ENCODE measurements around the gene NECTIN1. TPM values are rescaled to one million over a fixed set of nuclear protein-coding genes. Genes with fewer than 3 reads are reported as not detected.

NECTIN1 gene
- total RNA-seq, 1 experiment from 2014 or later = 2.7 TPM

GRCh38 chr11:119689302-119689701 is 39.7 kb downstream of the NECTIN1 start:
- in situ Hi-C loops (cut with HindIII; ENCODE audit: low pct_unique_long_range_greater_than_20kb, low sequenced_read_pairs) = no loop called here
- DNase-seq (ENCODE audit: low read depth, low spot score) = no peak

- in situ Hi-C loops (cut with HindIII; ENCODE audit: low pct_unique_long_range_greater_than_20kb, low sequenced_read_pairs) = no loop called here
- no peak for DNase-seq (ENCODE audit: low read depth, low spot score)
Measured at GRCh38 chr11:119688356-119688755, 40.6 kb downstream of the NECTIN1 start.

- in situ Hi-C loops (cut with HindIII; ENCODE audit: low pct_unique_long_range_greater_than_20kb, low sequenced_read_pairs) = no loop called here
- DNase-seq (ENCODE audit: low read depth, low spot score) = no peak
Measured at GRCh38 chr11:119687373-119688046, 41.5 kb downstream of the NECTIN1 start.

DNA sequence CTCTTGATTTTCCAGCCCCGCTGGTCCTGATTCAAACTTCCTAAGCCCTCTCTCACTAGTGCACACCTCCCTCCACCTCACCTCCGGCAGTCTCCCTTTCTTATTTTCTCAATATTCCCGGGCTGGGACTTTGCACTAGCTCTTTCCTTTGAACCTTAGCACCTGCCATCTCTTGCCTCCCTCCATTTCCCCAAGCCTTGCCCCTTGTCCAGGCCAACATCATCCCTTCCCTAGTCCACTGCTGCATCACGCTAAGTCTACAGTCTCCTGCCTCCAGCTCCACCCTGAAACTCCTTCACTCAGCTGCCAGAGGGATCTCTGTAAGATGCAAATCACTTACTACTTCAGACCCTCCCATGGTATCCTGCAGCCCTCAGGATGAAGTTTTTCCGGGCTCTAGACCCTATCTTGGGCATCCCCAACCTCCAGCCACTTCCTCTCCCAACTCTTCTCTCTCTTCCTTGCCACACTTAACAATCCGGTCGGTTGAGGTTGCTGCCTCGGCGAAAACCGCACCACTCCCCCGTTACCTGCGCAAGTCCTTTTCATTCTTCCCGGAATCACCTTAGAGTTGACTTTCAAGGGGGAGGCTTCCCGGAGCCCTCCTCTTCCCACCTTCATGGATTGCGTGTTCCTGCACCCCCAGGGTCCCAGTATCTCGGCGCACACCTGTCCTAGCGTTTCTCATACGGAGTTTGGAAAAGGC is 42.7 kb downstream of the NECTIN1 start:
- no peak for DNase-seq (ENCODE audit: low read depth, low spot score)
- in situ Hi-C loops (cut with HindIII; ENCODE audit: low pct_unique_long_range_greater_than_20kb, low sequenced_read_pairs) = no loop called here

DNA sequence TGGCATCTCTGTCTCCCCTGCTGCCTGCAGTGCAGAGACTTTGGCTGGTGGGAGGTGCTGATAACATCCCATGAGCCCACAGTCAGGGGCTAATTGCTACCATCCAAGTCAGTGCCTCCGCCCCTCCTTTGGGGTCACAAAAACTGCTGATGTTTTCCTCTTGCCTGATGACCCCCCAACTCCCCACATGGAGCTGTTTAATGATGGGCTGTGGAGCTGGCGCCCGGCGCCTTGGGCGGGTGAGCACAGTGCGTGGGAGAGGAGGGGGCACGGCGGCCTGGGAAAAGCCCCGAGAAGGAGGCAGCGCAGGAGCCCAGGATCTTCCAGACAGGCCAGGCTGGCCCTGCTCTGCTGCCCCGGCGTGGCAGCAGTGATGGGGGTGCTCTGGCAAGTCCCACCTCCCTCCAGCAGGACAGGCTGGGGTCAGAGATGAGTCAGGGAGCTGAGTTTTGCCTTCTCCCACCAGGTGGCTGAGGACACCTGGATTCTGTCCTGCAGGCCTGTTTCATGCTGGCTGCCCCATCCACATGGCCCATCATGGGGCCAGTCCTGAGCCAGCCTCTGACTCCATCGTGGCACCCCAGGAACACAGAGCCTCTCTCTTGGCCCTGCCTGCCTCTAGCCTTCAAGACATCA is 43.8 kb downstream of the NECTIN1 start:
- DNase-seq (ENCODE audit: low read depth, low spot score) = no peak
- in situ Hi-C loops (cut with HindIII; ENCODE audit: low pct_unique_long_range_greater_than_20kb, low sequenced_read_pairs) = no loop called here

DNA sequence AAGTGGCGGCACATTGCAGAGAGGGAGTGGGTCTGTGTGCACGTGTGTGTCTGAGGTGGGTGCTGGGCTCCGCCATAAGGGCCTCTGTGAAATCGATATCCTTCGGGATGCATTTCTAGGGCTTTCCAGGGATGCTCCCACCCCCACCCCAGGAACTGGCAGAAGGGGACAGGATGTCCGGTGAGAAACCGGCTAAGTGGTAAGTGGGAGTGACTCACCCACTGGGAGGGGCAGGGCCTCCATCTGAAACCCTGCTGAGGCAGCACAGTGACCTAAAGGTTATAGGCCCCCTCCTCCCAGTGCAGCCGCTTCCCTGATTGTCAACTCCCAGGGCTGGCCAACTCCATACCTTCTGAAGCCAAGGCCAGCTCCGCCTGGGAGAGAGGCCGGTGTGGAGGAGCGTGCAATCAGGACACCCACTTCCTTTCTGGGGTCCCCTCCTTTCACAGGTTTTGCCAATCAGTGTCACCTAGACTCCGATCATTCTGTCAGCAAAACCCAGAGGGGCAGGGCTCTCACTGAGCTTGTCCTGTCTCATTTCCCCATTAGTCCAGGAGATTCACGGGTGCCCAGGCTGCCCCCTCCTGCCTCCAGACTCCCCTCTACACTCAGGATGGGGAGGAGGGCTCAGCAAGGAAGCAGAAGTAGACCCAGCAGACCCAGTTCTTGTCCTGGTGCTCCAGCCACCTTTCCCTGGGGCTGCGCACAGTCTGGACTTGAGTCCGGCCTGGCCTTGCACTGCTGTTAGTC is 44.5 kb downstream of the NECTIN1 start:
- in situ Hi-C loops (cut with HindIII; ENCODE audit: low pct_unique_long_range_greater_than_20kb, low sequenced_read_pairs) = no loop called here
- no peak for DNase-seq (ENCODE audit: low read depth, low spot score)

GRCh38 chr11:119683783-119684182 is 45.2 kb downstream of the NECTIN1 start:
- in situ Hi-C loops (cut with HindIII; ENCODE audit: low pct_unique_long_range_greater_than_20kb, low sequenced_read_pairs) = no loop called here
- DNase-seq (ENCODE audit: low read depth, low spot score) = peak; percentile 45

DNA sequence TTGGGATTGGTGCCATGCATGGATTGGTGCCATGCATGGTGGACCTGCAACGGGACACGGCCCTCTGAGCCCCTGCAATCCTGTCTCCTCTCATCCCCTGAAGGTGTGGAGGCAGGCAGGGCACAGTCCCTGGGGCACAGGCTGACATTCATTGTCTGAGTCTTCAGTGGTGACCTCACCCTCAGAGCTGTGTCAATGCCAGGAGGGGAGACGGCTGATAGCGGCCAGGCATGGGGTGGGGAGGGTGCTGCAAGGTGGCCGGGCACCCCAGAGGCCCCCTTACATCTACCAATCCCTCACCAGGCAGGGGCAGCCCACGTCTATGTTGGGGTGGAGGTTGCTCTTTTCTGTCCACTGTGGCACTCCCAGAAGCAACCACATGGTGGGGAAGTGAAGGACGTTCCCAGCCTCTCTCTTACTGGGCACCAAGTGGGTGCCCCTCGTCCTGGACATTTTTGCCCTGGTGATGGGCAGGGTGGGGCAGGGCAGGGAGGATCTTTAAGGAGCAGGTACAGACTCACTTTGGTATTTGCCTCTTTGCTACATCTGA is 47.6 kb downstream of the NECTIN1 start:
- DNase-seq (ENCODE audit: low read depth, low spot score) = no peak
- in situ Hi-C loops (cut with HindIII; ENCODE audit: low pct_unique_long_range_greater_than_20kb, low sequenced_read_pairs) = no loop called here

DNA sequence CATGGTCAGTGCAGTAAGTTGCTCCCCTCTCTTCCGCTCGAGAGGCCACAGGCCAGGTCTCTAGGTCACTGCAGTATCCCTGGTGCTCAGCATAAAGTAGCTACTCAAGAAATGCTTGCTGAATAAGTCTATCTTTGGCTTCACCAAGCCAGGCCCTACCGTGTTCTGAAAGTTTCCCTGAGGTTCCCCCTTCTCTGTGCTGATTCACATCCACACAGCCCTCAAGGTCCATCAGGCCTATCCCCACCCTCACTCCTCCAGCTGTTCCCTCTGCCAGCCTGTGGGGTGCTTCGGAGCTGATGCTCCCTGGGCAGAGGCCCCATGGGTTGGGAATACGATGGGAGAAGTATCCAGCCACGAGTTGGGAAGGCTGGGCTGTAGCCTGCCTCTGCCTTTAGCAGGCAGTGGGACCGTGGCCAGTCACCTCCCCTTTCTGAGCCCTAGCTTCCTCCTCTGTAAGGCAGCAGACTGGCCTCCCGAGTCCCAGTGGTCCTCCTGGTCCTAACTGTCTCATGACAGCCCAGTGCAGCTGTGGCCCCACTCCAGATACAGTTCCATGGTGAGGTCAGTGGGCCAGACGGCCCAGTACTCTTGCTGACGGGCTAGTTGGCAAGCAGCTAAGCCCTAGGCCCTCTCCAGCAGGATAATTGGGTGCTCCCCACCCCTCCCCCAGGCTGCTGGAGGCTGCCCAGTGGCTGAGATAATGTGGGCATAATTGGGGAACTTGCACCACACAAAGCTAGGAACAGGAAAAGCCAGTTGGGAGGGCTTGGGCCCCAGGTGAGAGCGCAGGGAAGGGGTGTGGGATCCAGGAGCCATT is 48.2 kb downstream of the NECTIN1 start:
- no peak for DNase-seq (ENCODE audit: low read depth, low spot score)
- in situ Hi-C loops (cut with HindIII; ENCODE audit: low pct_unique_long_range_greater_than_20kb, low sequenced_read_pairs) = no loop called here

GRCh38 chr11:119679346-119679745 is 49.7 kb downstream of the NECTIN1 start:
- in situ Hi-C loops (cut with HindIII; ENCODE audit: low pct_unique_long_range_greater_than_20kb, low sequenced_read_pairs) = no loop called here
- no peak for DNase-seq (ENCODE audit: low read depth, low spot score)

DNA sequence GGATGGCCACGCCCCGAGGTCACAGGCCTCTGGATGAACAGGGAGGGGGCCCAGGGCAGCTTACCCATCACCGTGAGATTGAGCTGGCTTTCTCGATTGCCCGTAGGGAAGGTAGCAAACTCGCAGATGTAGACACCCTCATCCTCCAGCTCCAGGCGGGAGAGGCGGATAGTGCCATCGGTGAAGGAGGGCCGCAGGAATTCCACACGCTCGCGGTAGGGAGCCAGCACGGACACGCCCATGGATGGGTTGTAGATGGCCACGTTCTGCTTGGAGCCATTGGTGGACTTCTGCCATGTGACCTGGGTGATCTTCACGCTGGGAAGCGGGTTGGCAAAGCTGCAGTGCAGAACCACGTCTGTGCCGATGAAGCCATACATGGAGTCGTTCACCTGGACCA is 50.6 kb downstream of the NECTIN1 start:
- DNase-seq (ENCODE audit: low read depth, low spot score) = no peak
- in situ Hi-C loops (cut with HindIII; ENCODE audit: low pct_unique_long_range_greater_than_20kb, low sequenced_read_pairs) = no loop called here

- DNase-seq (ENCODE audit: low read depth, low spot score) = no peak
- in situ Hi-C loops (cut with HindIII; ENCODE audit: low pct_unique_long_range_greater_than_20kb, low sequenced_read_pairs) = no loop called here
Measured at GRCh38 chr11:119677840-119678239, 51.2 kb downstream of the NECTIN1 start.

GRCh38 chr11:119676461-119677020 is 52.5 kb downstream of the NECTIN1 start:
- DNase-seq (ENCODE audit: low read depth, low spot score) = no peak
- in situ Hi-C loops (cut with HindIII; ENCODE audit: low pct_unique_long_range_greater_than_20kb, low sequenced_read_pairs) = no loop called here

GRCh38 chr11:119673759-119674336 is 55.2 kb downstream of the NECTIN1 start:
- no peak for DNase-seq (ENCODE audit: low read depth, low spot score)
- in situ Hi-C loops (cut with HindIII; ENCODE audit: low pct_unique_long_range_greater_than_20kb, low sequenced_read_pairs) = no loop called here

DNA sequence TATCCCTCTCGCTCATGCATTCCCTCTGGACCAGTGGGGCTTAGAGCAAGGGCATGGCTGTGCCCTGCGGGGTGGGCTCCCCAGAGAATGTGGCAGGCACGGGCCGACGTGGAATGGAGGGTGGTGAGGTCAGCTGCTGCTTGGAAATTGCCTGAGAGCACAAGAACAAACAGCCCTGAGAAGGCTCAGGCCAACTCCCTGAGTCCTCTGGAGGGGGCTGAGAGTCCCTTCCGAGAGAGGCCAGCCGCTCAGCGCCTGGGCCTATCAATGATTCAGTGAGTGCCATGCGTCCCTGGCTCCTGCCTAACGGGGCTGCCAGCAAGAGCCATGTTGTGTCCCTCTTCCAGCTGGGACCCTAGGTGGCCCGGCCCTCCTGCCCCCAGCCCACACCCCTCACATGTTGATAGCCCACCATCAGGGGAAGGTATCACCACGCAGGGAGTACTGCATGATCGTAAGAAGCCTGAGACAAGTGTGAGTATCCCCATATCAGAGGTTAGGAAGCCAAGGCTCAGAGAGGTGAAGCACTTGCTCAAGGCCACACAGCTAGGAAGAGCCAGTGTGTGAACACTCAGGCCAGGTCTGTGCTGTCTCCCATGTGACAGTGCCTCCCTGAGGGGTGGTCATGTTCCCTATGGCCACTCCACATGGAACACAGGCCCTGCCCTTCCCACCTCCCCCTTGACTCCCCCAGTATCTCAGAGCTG is 55.8 kb downstream of the NECTIN1 start:
- in situ Hi-C loops (cut with HindIII; ENCODE audit: low pct_unique_long_range_greater_than_20kb, low sequenced_read_pairs) = no loop called here

DNA sequence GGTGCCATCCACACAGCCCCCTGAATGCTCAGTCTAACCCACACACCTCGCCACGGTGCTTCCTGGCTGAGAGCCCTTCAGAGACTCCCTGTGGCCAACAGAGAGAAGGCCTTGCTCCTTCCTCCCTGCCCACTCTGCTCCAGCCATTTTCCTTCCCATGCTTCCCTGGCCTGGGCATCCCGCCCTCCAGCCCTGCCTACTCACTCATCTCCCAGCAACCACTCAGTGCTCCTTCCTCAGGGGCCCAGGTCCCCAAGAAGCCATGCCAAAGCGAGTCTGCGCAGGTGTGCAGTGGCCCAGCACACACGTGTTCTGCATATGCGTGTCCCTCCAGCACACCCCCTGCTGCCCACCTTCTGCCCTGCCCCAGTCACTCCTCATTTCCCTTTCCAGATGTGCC is 56.4 kb downstream of the NECTIN1 start:
- DNase-seq (ENCODE audit: low read depth, low spot score) = no peak
- in situ Hi-C loops (cut with HindIII; ENCODE audit: low pct_unique_long_range_greater_than_20kb, low sequenced_read_pairs) = no loop called here

More for the DNA sequence above, 55.8 kb downstream of the NECTIN1 start:
- no peak for DNase-seq (ENCODE audit: low read depth, low spot score)
